Endothelial cell of umbilical vein (primary cell): ENCODE measurements around the gene HOXB4.

Source experiments
- CTCF ChIP-seq, 2 donors: IDR thresholded peaks; 1 replicate in 1 of 2; 2 replicates in 1 of 2; pipeline ENCODE4 v1.5.1; 2011; ENCODE audit warnings: low read length in 2 of 2, mild to moderate bottlenecking in 2 of 2, moderate library complexity in 2 of 2, control low read depth in 1 of 2, inconsistent platforms in 1 of 2, low read depth in 1 of 2; ENCODE audit not compliant: insufficient read depth in 1 of 2; ENCODE audit errors: extremely low read depth in 1 of 2
- EZH2 ChIP-seq: IDR thresholded peaks from 2 replicates; pipeline ENCODE4 v1.6.1; 2012; ENCODE audit warnings: borderline replicate concordance, low read depth, mild to moderate bottlenecking, moderate library complexity, low read length, inconsistent platforms; ENCODE audit not compliant: severe bottlenecking
- FOS ChIP-seq: IDR thresholded peaks from 2 replicates; pipeline ENCODE4 v1.6.1; 2011; ENCODE audit warnings: mild to moderate bottlenecking, low read length, moderate library complexity, borderline replicate concordance; ENCODE audit not compliant: insufficient read depth
- JUN ChIP-seq: IDR thresholded peaks from 2 replicates; pipeline ENCODE4 v1.6.1; 2011; ENCODE audit warnings: borderline replicate concordance, low read depth; ENCODE audit not compliant: insufficient read length, insufficient read depth
- MYC ChIP-seq: IDR thresholded peaks from one replicate; pipeline ENCODE4 v1.6.1; 2011; ENCODE audit warnings: mild to moderate bottlenecking, low read depth, low read length
- POLR2A ChIP-seq: IDR thresholded peaks from 2 replicates; pipeline ENCODE4 v1.6.1; 2012; ENCODE audit warnings: low read depth, mild to moderate bottlenecking, control low read depth, low read length
- POLR2AphosphoS5 ChIP-seq: IDR thresholded peaks from 2 replicates; pipeline ENCODE4 v1.6.1; 2012; ENCODE audit warnings: low read depth, mild to moderate bottlenecking, control low read depth, low read length, moderate library complexity; ENCODE audit not compliant: insufficient read depth

- TF ChIP-seq CTCF (IDR thresholded peaks at IDR 0.05; ENCODE audit: extremely low read depth in 1 of 2, insufficient read depth in 1 of 2, low read depth in 1 of 2, low read length in 2 of 2) (no peak), EZH2 (no peak), JUN (no peak), POLR2A (no peak), FOS (no peak), MYC (no peak), POLR2AphosphoS5 (no peak)
Measured at GRCh38 chr17:48528936-48529682, 49.0 kb downstream of the HOXB4 start.
